GM18870 (cell line): ENCODE measurements around the gene EPHA6.

Experiments used
- ATAC-seq: cut with Tn5 transposase; IDR thresholded peaks from one replicate; pipeline ENCODE4 v1.9.1; 2021; ENCODE audit warnings: moderate library complexity; ENCODE audit not compliant: unreplicated experiment

The EPHA6 gene

GRCh38 chr3:97138914-97139541 is 324.6 kb downstream of the EPHA6 start:
- peak; percentile 58 for ATAC-seq

GRCh38 chr3:97148931-97149330 is 334.5 kb downstream of the EPHA6 start:
- ATAC-seq: no peak

GRCh38 chr3:97161169-97161568 is 346.8 kb downstream of the EPHA6 start:
- no peak for ATAC-seq

GRCh38 chr3:97177242-97177641 is 362.8 kb downstream of the EPHA6 start:
- no peak for ATAC-seq

GRCh38 chr3:97181704-97182103 is 367.3 kb downstream of the EPHA6 start:
- ATAC-seq: no peak

- ATAC-seq: no peak
These were observed 373.4 kb downstream of the EPHA6 start for GRCh38 chr3:97187771-97188170.

- ATAC-seq: no peak
These were observed 375.4 kb downstream of the EPHA6 start for GRCh38 chr3:97189835-97190234.

GRCh38 chr3:97197083-97197482 is 382.7 kb downstream of the EPHA6 start:
- no peak for ATAC-seq

- ATAC-seq: no peak
These were observed 383.4 kb downstream of the EPHA6 start for GRCh38 chr3:97197830-97198229.

GRCh38 chr3:97200387-97200786 is 386.0 kb downstream of the EPHA6 start:
- ATAC-seq: no peak

- ATAC-seq: no peak
These were observed 387.4 kb downstream of the EPHA6 start for GRCh38 chr3:97201814-97202213.

GRCh38 chr3:97228966-97229365 is 414.6 kb downstream of the EPHA6 start:
- ATAC-seq: no peak

GRCh38 chr3:97230486-97230885 is 416.1 kb downstream of the EPHA6 start:
- no peak for ATAC-seq

GRCh38 chr3:97232393-97233034 is 418.1 kb downstream of the EPHA6 start:
- no peak for ATAC-seq

- no peak for ATAC-seq
These were observed 420.8 kb downstream of the EPHA6 start for GRCh38 chr3:97235179-97235578.

- no peak for ATAC-seq
These were observed 421.4 kb downstream of the EPHA6 start for GRCh38 chr3:97235611-97236315.

GRCh38 chr3:97241417-97241816 is 427.0 kb downstream of the EPHA6 start:
- ATAC-seq: no peak

- no peak for ATAC-seq
These were observed 431.0 kb downstream of the EPHA6 start for GRCh38 chr3:97245201-97245910.

GRCh38 chr3:97256060-97256459 is 441.7 kb downstream of the EPHA6 start:
- no peak for ATAC-seq

- no peak for ATAC-seq
These were observed 443.7 kb downstream of the EPHA6 start for GRCh38 chr3:97257942-97258697.

GRCh38 chr3:97259263-97259662 is 444.9 kb downstream of the EPHA6 start:
- no peak for ATAC-seq
